T-cell (primary cell): ENCODE results near the gene FLT1. TPM values are rescaled to one million over a fixed set of nuclear protein-coding genes. Genes with fewer than 3 reads are reported as not detected.

Experiments
- ATAC-seq, 4 experiments: fragments of 200-7000 bp in 3 of 4; fragments of 150-1000 bp in 1 of 4; cut with Tn5 transposase; replicated peaks in 1 of 4; 1 replicate in 3 of 4; 2 replicates in 1 of 4; pipeline ENCODE4 v1.10.0; 2021; ENCODE audit warnings: moderate library complexity in 3 of 4, mild to moderate bottlenecking in 2 of 4, moderate number of reproducible peaks in 1 of 4
- CTCF ChIA-PET, 2 donors: fragments of 300-600 bp; sonication (Branson Sonifier 250); formaldehyde crosslinking; loops; one replicate each; lab custom pipeline; 2022; ENCODE audit warnings: antibody characterized with exemption in 2 of 2; lab: Charles Lee
- POLR2A ChIA-PET, 2 donors: fragments of 300-600 bp; sonication (Branson Sonifier 250); formaldehyde crosslinking; loops; one replicate each; lab custom pipeline; 2022; ENCODE audit warnings: antibody characterized with exemption in 2 of 2; lab: Charles Lee
- DNase-seq, 35 experiments: peaks; one replicate each; pipeline versions ENCODE4 v3.0.0 to v3.0.0-alpha.2; 2013 to 2023
- H3K27ac ChIP-seq: one replicate; pipeline ENCODE4 v1.5.1; 2013; ENCODE audit warnings: low read length
- H3K27me3 ChIP-seq, 2 experiments: replicated peaks in 1 of 2; 1 replicate in 1 of 2; 2 replicates in 1 of 2; pipeline versions ENCODE4 v1.6.1 to v1.7.0; 2013; ENCODE audit warnings: low read length in 1 of 2, mixed read lengths in 1 of 2; ENCODE audit not compliant: control insufficient read depth in 2 of 2, insufficient read depth in 2 of 2; ENCODE audit errors: extremely low read depth in 1 of 2
- H3K36me3 ChIP-seq, 2 donors: 1 replicate in 1 of 2; 2 replicates in 1 of 2; pipeline versions ENCODE4 v1.6.1 to v1.7.0; 2013; ENCODE audit warnings: low read length in 1 of 2; ENCODE audit not compliant: control insufficient read depth in 2 of 2, insufficient read depth in 1 of 2; ENCODE audit errors: extremely low read depth in 1 of 2
- H3K4me1 ChIP-seq, 2 experiments: 1 replicate in 1 of 2; 2 replicates in 1 of 2; pipeline versions ENCODE4 v1.6.1 to v1.7.0; 2013; ENCODE audit warnings: low read length in 2 of 2, mixed read lengths in 1 of 2; ENCODE audit not compliant: insufficient read depth in 2 of 2, control insufficient read depth in 1 of 2; ENCODE audit errors: extremely low read depth in 1 of 2
- H3K4me3 ChIP-seq, 2 donors: 1 replicate in 1 of 2; 2 replicates in 1 of 2; pipeline versions ENCODE4 v1.5.1 to v1.7.0; 2013; ENCODE audit warnings: mild to moderate bottlenecking in 2 of 2, low read length in 1 of 2, moderate library complexity in 1 of 2; ENCODE audit not compliant: control insufficient read depth in 1 of 2; ENCODE audit errors: extremely low read depth in 1 of 2
- H3K9me3 ChIP-seq: 2 replicates; pipeline ENCODE4 v1.7.0; 2013
- H3K27ac Mint-ChIP-seq, 2 donors: one replicate each; pipeline ENCODE4 v1.8.0; 2020 to 2021; ENCODE audit warnings: mild to moderate bottlenecking in 2 of 2, mixed read lengths in 2 of 2
- H3K27me3 Mint-ChIP-seq, 2 donors: one replicate each; pipeline ENCODE4 v1.8.0; 2021 to 2022; ENCODE audit warnings: mixed read lengths in 2 of 2
- H3K36me3 Mint-ChIP-seq: one replicate; pipeline ENCODE4 v1.8.0; 2021; ENCODE audit warnings: mixed read lengths
- H3K4me1 Mint-ChIP-seq, 3 donors: one replicate each; pipeline ENCODE4 v1.8.0; 2020 to 2022; ENCODE audit warnings: mixed read lengths in 3 of 3, mild to moderate bottlenecking in 1 of 3
- H3K4me3 Mint-ChIP-seq, 3 donors: one replicate each; pipeline ENCODE4 v1.8.0; 2020 to 2022; ENCODE audit warnings: mild to moderate bottlenecking in 3 of 3, mixed read lengths in 3 of 3, moderate library complexity in 3 of 3
- H3K9me3 Mint-ChIP-seq, 3 donors: one replicate each; pipeline ENCODE4 v1.8.0; 2020 to 2022; ENCODE audit warnings: mixed read lengths in 3 of 3
- WGBS: methylation state at CpG from one replicate; pipeline ENCODE4 v1.1.5; 2013; ENCODE audit warnings: missing lambda C conversion rate; ENCODE audit not compliant: insufficient coverage; 5-methylcytosine and 5-hydroxymethylcytosine counted together
- total RNA-seq, 35 experiments: library from RNA in 6 of 35; stranded (reverse) in 6 of 35; fragments of 120-200 nt in 1 of 35; gene quantifications; one replicate each; pipeline versions ENCODE4 v1.2.1 to v1.2.4 and lab custom pipeline; 2013 to 2026

FLT1 gene
- total RNA-seq, 5 donors from 2014 or later (not counting 1 experiment from before 2014, with no cell fraction given), result 0.56 to 2.9 (median 1.6) TPM

DNA sequence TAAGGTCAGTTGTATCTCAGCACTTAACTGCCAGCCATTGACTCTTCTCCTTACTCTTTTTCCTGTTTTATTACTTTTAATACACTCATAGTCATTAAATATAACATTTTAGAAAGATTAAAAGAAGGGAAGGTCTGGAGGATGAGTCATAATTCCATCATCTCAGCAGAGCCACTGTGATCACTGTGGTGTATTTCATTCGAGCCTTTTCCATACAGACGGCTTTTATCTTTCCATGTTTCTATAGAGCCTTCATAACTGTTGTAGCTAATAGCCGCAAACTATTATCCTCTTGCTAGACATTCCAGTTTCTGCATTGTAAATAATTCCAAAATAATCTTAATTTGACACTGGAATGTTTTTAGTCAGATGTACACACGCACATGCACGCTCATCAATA lies 4.7 kb upstream of the FLT1 start:
- no peak overlapping the region for H3K27ac Mint-ChIP-seq
- H3K27me3 Mint-ChIP-seq, result peaks cover 3 to 26% of the 10 kb centered on the region in 2 donors
- CTCF ChIA-PET, result no interaction called here

GRCh38 chr13:28498481-28499115 lies 3.7 kb upstream of the FLT1 start:
- H3K4me3 Mint-ChIP-seq, result no peak overlapping the region

More for the DNA sequence above, 4.7 kb upstream of the FLT1 start:
- H3K36me3 Mint-ChIP-seq, result no peaks in the 10 kb centered on the region
- DNase-seq (no peak), ATAC-seq (no peak)
- no peak overlapping the region for H3K4me3 Mint-ChIP-seq
- peaks cover 13% of the 10 kb centered on the region in 2 experiments for H3K4me1 ChIP-seq
- POLR2A ChIA-PET, result no interaction called here
- 80% methylated on average over 2 of the region's 5 CpGs for WGBS
- no peaks in the 10 kb centered on the region for H3K9me3 Mint-ChIP-seq
- no peak overlapping the region for H3K27ac ChIP-seq
- H3K4me3 ChIP-seq, result no peak overlapping the region
- H3K36me3 ChIP-seq, result no peaks in the 10 kb centered on the region
- peaks cover 0 to 28% of the 10 kb centered on the region in 2 experiments for H3K27me3 ChIP-seq
- H3K4me1 Mint-ChIP-seq, result peaks cover 10 to 30% (median 19%) of the 10 kb centered on the region in 3 donors
- no peaks in the 10 kb centered on the region for H3K9me3 ChIP-seq

DNA sequence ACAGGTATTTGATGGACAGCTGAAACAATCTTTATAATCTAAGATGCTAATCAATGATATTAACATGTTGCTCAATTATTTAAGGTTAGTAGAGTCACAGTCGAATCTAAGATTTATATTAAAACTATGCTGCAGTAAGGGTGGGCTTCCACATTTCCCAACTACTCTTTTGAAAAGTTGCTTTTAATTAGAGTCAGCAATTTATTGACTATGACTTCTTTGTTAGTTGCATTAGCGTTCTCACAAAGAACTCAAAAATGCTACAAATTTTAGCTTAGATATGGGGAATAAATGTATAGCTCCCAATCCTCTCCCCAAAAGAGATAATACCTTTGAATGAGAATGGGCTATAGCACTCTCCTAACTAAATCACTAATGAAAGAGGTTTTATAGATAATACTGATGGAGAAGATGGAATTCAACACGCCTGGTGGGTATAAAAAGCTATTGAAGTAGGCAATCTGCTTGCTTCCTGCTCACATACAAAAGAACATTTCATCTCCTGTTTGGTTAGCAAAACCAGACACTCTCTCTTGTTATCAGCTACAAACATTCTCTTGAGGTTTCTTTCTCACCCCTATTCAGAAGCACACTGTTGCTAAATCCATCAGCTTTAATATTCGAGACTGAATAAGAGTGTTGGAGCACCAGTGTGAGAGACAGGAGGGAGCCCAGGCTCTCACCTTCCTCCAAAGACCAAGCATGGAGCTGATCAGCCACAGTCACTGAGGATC lies 2.4 kb upstream of the FLT1 start:
- ATAC-seq (peak in 1 of 4 experiments; percentile 22), DNase-seq (no peak)
- Mint-ChIP-seq H3K27ac (no peak overlapping the region), H3K4me3 (peak overlapping the region in 1 of 3 donors; percentile 72), H3K9me3 (no peaks in the 10 kb centered on the region), H3K36me3 (no peaks in the 10 kb centered on the region), H3K27me3 (peaks cover 3 to 36% of the 10 kb centered on the region in 2 donors), H3K4me1 (peaks cover 19 to 37% (median 28%) of the 10 kb centered on the region in 3 donors)
- H3K27me3 ChIP-seq, result peaks cover under 1 to 34% of the 10 kb centered on the region in 2 experiments
- no peaks in the 10 kb centered on the region for H3K36me3 ChIP-seq
- POLR2A ChIA-PET, result interaction anchor here in 1 of 2 donors (0.5 kb wide), 1 partner anchor 372 kb away, joined by 4 read pairs; no protein-coding TSS in a partner anchor
- CTCF ChIA-PET, result no interaction called here
- WGBS, result no CpG with 5 or more reads among the region's 4 CpGs
- peaks cover 20 to 25% of the 10 kb centered on the region in 2 experiments for H3K4me1 ChIP-seq
- H3K4me3 ChIP-seq, result no peak overlapping the region
- no peaks in the 10 kb centered on the region for H3K9me3 ChIP-seq
- no peak overlapping the region for H3K27ac ChIP-seq

More at GRCh38 chr13:28498481-28499115, 3.7 kb upstream of the FLT1 start:
- Mint-ChIP-seq H3K4me1 (peaks cover 10 to 24% (median 19%) of the 10 kb centered on the region in 3 donors), H3K36me3 (no peaks in the 10 kb centered on the region), H3K9me3 (no peaks in the 10 kb centered on the region), H3K27ac (no peak overlapping the region), H3K27me3 (peaks cover 3 to 27% of the 10 kb centered on the region in 2 donors)
- peaks cover 0 to 30% of the 10 kb centered on the region in 2 experiments for H3K27me3 ChIP-seq
- ATAC-seq (no peak), DNase-seq (no peak)
- POLR2A ChIA-PET, result no interaction called here
- H3K36me3 ChIP-seq, result no peaks in the 10 kb centered on the region
- WGBS, result 84% methylated on average over 14 of the region's 16 CpGs
- H3K27ac ChIP-seq, result no peak overlapping the region
- H3K4me1 ChIP-seq, result peaks cover 13 to 23% of the 10 kb centered on the region in 2 experiments
- H3K4me3 ChIP-seq, result no peak overlapping the region
- no peaks in the 10 kb centered on the region for H3K9me3 ChIP-seq
- CTCF ChIA-PET, result no interaction called here

DNA sequence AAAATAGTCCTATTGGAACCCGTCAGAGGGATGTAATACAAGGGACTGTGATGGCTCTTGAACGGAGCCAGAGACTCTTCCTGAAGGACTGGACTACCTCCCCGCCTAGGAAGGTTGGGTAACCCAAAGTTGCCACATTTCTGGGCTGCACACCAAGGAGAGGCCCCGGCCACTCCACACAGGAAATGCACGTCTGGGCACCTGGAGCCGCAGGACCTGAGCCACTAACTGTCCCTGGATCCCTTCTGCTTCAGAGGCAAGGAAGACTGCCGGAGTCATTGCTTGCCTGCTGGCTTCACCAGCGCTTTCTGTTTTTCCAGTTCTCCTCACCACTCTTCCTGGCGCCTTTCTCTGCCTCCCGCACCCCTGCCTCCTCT lies 1.2 kb upstream of the FLT1 start:
- WGBS, result 79% methylated on average over 10 of the region's 10 CpGs
- no peak overlapping the region for H3K27ac ChIP-seq
- H3K36me3 ChIP-seq, result no peaks in the 10 kb centered on the region
- ChIA-PET CTCF (no interaction called here), POLR2A (no interaction called here)
- H3K36me3 Mint-ChIP-seq, result no peaks in the 10 kb centered on the region
- H3K27ac Mint-ChIP-seq, result peak overlapping the region; percentile 44 to 80
- H3K4me1 ChIP-seq, result peaks cover 25 to 28% of the 10 kb centered on the region in 2 experiments
- DNase-seq (no peak), ATAC-seq (no peak)
- peak overlapping the region; percentile 53 to 72 (median 53) for H3K4me3 Mint-ChIP-seq
- no peak overlapping the region for H3K4me3 ChIP-seq
- H3K27me3 ChIP-seq, result peaks cover 2 to 31% of the 10 kb centered on the region in 2 experiments
- H3K27me3 Mint-ChIP-seq, result peaks cover 3 to 41% of the 10 kb centered on the region in 2 donors
- H3K9me3 ChIP-seq, result no peaks in the 10 kb centered on the region
- peaks cover 22 to 40% (median 31%) of the 10 kb centered on the region in 3 donors for H3K4me1 Mint-ChIP-seq
- H3K9me3 Mint-ChIP-seq, result no peaks in the 10 kb centered on the region

- Histone ChIP-seq H3K36me3 (no peaks in the 10 kb centered on the region), H3K27ac (no peak overlapping the region), H3K4me1 (peaks cover 25 to 28% of the 10 kb centered on the region in 2 experiments), H3K27me3 (peaks cover 2 to 31% of the 10 kb centered on the region in 2 experiments), H3K9me3 (no peaks in the 10 kb centered on the region), H3K4me3 (peak overlapping the region in 1 of 2 donors; percentile 91)
- ATAC-seq (no peak), DNase-seq (no peak)
- Mint-ChIP-seq H3K36me3 (no peaks in the 10 kb centered on the region), H3K4me3 (peak overlapping the region; percentile 31 to 72 (median 53)), H3K4me1 (peaks cover 22 to 40% (median 31%) of the 10 kb centered on the region in 3 donors), H3K27me3 (peaks cover 7 to 44% of the 10 kb centered on the region in 2 donors), H3K27ac (no peak overlapping the region), H3K9me3 (no peaks in the 10 kb centered on the region)
- ChIA-PET POLR2A (no interaction called here), CTCF (interaction anchor here in 1 of 2 donors (0.6 kb wide), 1 partner anchor 21 kb away, joined by 3 read pairs; no protein-coding TSS in a partner anchor)
- 26% methylated on average over 32 of the region's 33 CpGs for WGBS
These were observed 735 bp upstream of the FLT1 start for GRCh38 chr13:28495538-28496187.

DNA sequence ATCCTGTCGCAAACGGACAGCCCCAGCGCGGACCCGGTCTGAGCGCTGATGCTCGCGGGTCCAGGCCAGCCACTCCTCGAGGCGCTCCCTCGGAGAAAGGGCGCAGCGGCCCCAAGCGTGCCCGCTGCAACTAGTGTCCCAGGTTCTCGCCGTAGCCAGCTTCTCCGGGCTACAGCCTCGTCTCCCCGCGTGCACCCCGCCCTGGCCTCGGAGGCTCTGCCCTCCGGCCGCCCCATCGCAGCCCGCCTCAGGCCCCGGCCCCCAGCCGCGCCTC lies 487 bp downstream of the FLT1 start:
- Mint-ChIP-seq H3K9me3 (no peaks in the 10 kb centered on the region), H3K36me3 (no peaks in the 10 kb centered on the region), H3K27ac (no peak overlapping the region), H3K4me1 (peaks cover 22 to 40% (median 33%) of the 10 kb centered on the region in 3 donors), H3K4me3 (peak overlapping the region; percentile 7 to 72 (median 58)), H3K27me3 (peaks cover 8 to 45% of the 10 kb centered on the region in 2 donors)
- Histone ChIP-seq H3K9me3 (no peaks in the 10 kb centered on the region), H3K27me3 (peaks cover 2 to 34% of the 10 kb centered on the region in 2 experiments), H3K36me3 (no peaks in the 10 kb centered on the region), H3K27ac (no peak overlapping the region), H3K4me1 (peaks cover 25 to 28% of the 10 kb centered on the region in 2 experiments), H3K4me3 (peak overlapping the region; percentile 9 to 91)
- peak in 3 of 4 experiments; percentile 6 to 11 (median 7) for ATAC-seq
- ChIA-PET POLR2A (no interaction called here), CTCF (no interaction called here)
- under 1% methylated on average over 30 of the region's 30 CpGs for WGBS
- DNase-seq, result no peak
